GM18861 (cell line): ENCODE measurements around the gene RFPL2.

Source experiments
- ATAC-seq: cut with Tn5 transposase; IDR thresholded peaks from one replicate; pipeline ENCODE4 v1.9.1; 2021; ENCODE audit not compliant: unreplicated experiment

Gene RFPL2

DNA sequence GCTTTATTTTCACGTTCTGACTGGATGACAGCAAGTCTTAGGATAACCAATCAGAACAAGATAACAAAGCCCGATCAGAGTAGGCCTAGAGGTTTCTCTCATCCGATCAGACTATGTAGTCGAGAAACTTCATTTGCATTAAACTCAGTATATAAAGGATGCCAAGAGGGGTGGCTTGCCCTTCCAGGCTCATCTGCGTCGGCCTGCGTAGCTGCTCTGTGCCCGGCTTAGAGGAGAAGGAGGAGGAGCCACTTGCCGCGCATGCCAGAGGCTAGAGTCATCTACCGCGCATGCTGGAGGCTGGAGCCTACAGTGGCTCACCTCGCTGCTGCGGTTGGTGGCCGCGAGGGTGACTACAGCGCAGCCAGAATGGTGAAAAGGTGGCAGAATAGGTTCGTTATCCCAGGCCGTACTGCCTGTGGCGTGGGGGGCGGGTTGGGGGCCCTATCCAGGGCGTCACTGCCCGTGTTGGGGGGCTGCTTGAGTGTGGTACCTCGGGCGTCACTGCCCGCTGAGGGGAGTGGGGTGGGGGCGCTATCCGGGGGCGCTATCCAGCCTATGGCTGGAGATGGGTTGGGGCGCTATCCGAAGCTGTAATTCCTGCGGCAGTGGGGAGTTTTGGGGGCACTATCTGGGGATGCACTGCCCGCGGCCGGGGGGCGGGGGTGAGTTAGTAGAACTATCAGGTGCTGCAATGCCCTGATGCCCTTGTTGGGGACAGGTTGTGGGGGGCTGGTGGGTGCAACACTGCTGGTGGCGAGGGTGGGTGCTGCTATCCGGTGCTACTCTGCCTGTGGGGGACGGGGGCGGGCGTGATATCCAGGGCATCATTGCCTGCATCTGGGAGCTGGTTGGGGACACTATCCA is at the start of gene RFPL2:
Gene RFPL2 (minus strand): TSS at position 218 of the 867 bp plus-strand sequence. CDS start 2,622 bp downstream, outside the sequence.
- no peak for ATAC-seq

DNA sequence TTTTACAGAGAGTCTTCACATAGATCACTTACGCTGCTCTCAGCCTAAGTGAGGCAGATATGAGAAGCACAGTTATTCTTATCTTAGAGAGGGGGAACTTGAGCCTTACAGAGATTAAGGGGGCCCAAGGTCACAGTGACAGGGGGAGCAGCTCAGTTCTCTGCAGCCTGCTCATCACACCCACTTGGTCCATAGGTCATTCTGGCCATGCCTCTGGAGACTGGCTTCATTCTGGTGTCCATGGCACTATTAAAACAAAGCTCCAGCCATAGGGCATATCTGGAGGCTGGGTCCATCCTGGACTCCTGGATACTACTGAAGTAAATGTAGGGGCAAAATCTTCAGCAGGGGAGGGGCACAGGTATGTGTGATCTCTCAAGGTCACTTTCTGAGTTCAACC is 44.4 kb upstream of the RFPL2 start:
- ATAC-seq: no peak

DNA sequence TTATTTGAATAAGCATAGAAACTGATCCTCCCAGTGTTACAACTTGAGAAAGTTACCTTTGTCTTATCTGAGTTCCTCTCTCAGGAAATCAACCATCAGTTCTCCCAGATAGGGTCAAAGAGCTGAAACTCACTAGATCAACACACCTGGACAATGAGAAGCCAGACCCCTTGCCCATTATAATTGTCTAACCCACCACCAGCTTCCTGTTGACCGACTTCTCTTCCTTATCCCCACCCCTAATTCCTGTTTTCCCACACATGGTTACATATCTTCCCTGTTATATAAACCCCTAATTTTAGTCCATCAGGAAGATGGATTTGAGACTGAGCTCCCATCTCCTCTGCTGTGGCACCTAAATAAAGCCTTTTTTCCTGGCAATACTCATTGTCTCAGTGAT is 43.4 kb upstream of the RFPL2 start:
- ATAC-seq: no peak

DNA sequence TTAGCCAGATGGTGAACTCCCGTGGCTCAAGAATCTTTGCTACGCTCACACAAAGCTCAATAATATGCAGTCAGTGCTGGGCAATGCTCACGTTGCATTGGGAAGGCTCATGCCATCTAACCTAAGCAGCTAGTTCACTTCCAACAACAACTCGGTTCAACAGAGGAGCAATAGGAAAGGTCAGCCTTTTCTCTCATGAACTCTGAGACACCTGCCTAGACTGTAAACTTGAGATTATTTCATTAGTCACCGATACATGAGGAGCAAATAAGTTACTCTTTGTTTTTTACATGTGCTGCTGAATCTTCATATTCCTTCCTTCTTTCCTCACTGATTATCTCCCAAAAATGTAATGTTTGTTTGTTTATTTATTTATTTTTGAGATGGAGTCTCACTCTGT is 41.3 kb upstream of the RFPL2 start:
- ATAC-seq: no peak

DNA sequence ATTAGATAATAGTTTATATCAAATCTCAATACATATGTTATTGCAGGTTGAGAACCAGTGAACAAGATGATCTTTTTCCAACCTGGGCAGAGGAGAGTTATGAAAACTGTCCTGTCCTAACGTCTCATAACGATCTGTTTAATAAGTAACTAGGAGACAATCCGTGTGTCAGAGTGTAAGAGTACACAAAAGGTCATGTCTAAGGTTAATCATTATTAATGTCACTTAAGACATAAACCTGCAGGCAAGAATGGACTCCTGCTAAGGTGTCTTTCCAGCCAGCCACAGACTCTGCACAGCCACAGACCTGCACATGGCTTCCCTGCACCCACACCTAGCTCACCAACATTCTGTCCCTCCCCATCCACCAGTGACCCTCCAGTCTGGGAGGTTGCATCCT is 40.2 kb upstream of the RFPL2 start:
- no peak for ATAC-seq

DNA sequence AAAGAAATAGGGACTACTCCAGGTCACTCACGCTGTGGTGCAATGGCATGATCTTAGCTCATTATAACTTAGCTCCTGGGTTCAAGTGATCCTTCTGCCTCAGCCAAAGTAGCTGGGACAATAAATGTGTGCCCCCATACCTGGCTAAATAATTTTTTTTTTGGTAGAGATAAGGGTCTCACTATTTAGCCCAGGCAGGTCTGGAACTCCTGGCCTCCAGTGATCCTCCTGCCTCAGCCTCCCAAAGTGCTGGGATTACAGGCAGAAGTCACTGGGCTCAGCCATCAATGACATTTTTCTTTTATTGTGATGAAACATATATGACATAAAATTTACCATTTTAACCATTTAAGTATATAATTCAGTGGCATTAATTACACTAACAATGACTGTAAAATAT is 39.7 kb upstream of the RFPL2 start:
- ATAC-seq: no peak

DNA sequence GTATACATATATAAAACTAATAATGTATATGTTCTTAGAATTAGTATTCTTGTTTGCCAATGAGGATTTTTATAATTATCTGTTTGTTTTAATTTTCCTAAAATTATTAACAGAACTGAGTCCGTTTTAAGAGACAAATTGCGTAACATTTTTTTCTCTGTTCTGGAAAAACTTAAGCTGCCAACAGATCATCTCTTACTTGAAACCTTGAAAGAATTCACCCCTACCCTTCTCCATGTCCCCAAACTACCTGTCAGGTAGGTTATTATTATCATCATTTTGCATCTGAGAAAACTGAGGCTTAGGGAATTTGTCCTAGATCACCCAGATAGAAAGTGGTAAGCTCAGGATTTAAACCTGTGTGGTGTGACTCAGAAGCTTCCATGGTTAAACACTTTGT is 35.6 kb upstream of the RFPL2 start:
- no peak for ATAC-seq

DNA sequence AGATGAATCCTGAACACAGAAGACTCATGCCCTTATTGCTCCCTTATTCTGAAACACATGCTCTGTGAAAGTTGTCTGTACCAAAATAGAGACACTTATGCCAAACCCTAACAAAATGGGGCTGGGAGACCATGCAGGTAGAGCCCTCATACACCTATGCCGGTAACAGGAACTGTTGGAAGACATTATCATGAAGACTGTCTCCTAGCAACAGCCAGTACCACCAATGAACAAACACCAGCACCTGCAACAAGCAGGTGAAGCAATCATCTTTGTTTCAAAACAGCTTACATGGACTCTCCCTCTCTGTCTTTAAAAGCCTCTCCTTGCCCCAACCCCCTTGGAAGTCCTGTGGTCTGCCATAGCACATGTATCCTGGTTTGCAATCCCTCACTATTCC is 33.0 kb upstream of the RFPL2 start:
- no peak for ATAC-seq

DNA sequence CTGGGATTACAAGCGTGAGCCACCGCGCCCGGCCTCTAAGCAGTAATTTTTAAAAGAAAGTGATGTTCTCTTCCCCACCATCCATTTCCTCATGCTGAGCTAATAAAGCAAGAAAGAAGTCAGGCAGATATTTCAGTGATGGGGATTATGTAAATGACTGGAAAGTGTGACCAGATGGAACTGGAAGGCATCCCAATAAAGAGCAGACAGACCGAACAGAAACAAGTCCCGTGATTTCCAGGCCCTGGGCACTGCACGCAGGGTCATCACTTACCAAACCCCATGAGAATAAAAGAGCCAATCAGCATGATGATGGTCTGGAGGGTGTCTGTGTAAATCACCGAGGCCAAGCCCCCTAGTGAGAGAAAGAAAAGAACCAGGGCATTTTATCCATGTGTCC is 32.1 kb upstream of the RFPL2 start:
- ATAC-seq: no peak

DNA sequence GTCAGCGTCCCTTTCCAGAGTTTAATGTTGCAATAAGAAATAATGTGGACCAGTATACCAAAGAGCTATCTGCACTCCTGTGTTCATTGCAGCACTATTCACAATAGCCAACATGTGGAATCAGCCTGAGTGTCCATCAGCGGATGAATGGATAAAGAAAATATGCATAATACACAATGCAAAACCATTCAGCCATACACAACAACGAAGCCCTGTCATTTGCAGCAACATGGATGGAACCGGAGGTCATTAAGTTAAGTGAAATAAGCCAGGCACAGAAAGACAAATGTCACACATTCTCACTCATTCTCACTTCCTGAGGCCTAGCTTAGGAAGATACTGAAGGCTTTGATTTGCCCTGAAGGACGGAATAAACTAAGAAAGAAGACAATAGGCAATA is 28.2 kb upstream of the RFPL2 start:
- ATAC-seq: no peak

DNA sequence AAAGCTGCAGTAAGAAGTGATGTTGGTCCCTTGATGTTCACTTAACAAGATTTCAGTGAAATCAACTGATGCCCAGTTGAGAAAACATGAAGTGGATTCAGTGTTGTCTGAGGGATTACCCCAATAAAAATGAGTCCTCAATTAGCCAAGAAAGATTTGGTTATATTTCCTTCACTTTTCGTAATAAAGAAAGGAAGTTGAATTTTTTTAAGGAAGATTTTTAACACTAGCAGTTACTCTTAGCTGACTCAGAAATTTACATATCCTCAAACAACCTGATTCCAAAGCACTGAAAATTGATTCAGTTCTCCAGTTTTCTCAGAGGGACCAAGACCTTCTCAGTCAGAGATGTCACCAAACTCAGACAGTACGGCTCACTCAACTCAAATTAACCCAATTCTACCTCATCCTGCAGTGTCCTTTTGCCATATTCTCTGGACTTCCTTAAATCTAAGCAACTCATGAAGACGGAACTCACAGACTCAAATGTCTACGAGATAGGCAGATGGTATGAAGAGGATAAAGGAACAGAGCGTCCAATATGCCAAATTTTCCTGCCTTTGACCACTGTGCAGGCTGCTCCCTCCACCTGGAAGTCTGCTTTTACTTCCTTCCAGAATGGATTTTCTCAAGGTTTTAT is 27.4 kb upstream of the RFPL2 start:
- no peak for ATAC-seq

DNA sequence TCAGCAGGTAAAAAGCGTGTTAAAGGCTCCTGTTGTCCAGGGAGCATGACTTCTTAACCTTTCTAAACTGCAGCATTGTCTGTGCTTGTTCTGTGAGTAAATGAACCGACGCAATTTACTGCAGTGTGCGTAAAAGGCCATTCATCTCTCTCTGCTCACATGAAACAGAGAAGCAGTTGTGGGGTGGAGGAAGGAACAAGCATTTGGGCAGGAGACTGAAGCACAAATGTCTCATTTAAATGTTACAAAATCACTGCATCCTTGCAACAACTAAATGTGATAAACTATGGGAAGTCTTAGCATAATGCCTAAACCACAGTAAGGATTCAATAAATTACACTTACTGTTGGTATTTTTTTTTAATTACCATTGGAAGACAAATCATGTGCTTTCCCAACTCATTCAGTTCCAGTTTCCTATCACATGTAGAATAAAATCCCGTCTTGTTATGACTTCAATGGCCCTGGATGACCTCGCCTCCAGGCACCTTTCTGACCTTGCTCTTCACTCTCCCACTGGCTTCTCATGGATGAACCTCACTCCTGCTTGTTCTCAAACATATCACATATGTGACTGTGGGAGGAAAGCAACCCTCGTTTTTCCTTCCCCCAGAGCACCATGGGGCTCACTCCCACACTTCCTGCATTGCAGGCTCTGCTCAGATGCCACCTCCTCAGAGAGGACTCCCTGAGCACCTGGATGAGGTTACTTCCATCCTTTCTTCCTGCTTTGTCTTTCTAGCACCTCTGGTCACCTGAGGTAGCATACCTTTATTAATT is 21.6 kb upstream of the RFPL2 start:
- no peak for ATAC-seq

DNA sequence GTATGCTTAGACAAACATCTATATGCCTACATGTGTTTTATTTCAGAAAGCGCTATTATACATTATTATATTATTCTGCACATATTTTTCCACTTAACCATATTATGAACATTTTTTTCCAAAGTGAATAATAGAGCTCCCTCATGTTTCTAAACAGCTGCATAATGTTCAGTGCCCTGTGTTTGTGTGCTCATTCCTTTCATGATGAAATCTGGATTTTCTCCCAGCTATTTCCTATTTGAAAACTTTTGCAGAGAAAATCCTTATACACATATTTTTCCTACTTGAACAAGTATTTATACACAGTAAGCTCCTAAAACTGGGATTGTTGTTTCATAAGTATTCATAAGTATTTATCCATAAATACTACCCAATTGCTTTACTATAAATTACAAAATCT is 18.1 kb upstream of the RFPL2 start:
- ATAC-seq: no peak

DNA sequence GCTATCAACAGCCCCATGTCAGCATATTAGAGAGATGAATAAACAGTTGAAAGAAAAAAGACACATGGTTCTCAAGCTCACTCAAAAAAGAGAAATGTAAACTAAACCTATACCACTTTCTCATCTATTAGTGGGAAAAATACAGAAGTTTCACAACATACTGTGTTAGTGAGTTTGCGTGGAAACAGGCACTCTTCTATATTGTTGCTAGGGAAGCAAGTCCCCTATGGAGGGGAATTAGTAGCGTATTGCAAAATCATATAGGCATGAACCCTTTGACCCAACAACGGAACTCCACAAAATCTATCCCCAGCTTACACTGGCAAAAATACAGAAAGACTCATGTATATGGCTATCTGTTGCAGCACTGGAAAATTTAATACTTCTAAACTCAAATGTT is 14.2 kb upstream of the RFPL2 start:
- no peak for ATAC-seq

DNA sequence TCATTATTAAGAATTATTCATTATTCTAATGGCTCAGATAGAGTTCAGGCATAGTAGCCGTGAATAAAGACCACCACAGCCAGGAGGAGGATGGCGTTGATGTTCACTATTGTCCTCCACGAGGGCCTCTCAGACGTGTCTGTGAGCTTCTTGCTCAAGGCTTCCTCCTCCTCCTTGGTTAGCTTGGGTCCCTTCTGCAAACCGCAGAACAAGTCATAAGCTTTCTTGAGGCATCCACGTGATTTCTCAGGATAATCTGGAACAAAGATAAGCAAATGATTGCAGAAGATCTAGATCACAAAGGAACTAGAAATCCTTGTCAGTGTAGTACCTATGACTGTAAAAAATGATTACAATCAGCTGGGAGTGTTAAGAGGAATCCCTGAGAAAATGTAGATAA is 13.6 kb upstream of the RFPL2 start:
- ATAC-seq: no peak

DNA sequence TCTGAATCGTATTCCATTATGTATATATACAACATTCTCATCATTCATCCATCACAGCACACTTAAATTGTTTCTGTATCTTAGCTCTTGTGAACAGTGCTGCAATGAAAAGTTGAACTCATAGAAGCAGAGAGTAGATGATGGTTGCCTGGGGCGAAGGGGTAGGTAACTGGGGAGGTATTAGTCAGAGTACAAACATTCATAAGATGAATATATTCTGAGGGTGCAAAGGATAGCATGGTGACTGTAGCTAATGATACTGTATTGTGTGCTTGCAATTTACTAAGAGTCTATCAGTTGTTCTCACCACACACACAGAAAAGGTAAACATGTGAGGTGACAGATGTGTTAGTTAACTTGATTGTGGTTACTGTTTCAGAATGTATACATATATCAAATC is 12.6 kb upstream of the RFPL2 start:
- no peak for ATAC-seq

DNA sequence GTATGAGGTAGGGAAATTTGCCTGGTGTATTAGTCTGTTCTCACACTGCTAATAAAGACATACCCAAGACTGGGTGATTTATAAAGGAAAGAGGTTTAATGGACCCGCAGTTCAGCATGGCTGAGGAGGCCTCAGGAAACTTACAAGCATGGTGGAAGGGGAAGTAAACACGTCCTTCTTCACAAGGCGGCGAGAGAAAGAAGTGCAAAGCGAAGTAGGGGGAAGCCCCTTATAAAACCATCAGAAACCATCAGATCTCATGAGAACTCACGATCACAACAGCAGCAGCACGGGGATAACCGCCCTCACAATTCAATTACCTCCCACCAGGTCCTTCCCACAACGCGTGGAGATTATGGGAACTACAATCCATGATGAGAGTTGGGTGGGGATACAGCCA is 12.0 kb upstream of the RFPL2 start:
- ATAC-seq: no peak

DNA sequence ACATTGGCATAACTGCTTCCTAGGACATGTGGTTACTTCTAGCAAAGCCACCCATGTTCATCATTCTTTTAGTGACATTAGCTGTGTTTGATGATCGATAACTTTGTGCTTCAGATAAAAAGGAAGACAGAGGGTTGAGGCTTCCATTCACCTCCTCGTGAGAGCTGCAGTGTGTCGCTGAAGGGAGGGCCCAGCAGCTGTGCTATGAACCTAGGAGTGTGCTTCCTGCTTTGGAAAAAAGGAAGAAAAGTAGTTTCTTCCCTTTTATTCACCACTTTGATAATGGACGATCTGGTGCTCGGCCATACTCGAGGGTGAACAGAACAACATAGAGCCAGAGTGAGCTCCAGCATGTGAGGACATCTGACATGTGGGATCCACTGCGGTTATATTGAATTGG is 6.1 kb upstream of the RFPL2 start:
- no peak for ATAC-seq

DNA sequence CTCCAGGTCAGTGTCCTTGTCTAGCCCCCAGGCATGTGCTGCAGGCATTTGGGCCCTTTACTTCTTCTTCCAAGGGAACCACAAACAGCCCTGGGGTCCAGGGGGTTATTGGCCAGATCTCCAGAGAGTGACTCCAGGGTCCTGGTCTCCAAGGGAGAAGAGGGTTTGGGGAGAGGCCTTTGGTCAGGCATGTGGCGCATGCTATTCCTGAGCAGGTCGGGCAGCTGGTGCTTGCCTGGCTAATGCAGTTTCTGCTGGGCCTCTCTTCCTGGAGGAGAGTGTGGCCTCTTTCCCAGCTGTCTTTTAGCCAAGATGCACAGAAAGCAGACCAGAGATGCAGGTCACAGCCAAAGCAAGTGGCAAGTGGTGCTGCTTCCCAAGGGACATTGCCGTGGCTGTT is 3.8 kb upstream of the RFPL2 start:
- ATAC-seq: no peak

DNA sequence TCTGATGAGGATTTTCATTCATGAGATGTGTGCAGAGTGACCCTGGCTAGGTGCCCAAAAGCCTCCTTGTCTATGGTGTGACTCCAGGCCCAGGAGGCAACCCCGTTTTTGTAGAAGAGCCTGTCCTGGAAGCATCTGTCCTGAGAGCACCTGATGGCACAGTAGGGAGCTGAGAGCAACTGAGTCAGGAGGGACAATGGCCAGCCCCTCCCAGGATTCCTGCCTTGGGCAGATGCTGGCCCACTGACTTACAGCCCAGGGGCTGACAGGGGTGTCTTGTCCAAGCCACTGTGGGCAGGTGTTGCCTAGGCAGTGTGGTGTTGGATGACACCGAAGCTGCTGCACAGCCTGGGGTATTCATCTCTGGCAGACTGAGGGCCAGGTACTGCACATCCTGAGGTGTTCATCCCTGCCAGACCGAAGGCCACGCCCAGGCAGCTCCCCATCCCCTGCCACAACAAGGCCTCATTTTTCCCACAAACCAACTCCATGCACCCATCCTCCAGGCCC is 3.2 kb upstream of the RFPL2 start:
- ATAC-seq: no peak
